Measurements from ENCODE around the gene RIT2.

- TF ChIP-seq CTCF (conservative IDR thresholded peaks at IDR 0.05; ENCODE audit: low read depth, low read length), result no peak
- no peak for TF ChIP-seq POLR2A (IDR thresholded peaks at IDR 0.05; ENCODE audit: low read depth, low read length)
- TF ChIP-seq SMC3 (IDR thresholded peaks at IDR 0.05; ENCODE audit: low read depth, low read length), result no peak
- TF ChIP-seq ELK1 (IDR thresholded peaks at IDR 0.05; ENCODE audit: borderline replicate concordance, low read depth, low read length), result no peak
- no peak for TF ChIP-seq CEBPB (IDR thresholded peaks at IDR 0.05; ENCODE audit: low read depth, low read length)
- no peak for TF ChIP-seq NFE2L2 (IDR thresholded peaks at IDR 0.05; ENCODE audit: low read depth, low read length)
- no peak for TF ChIP-seq RAD21 (IDR thresholded peaks at IDR 0.05; ENCODE audit: low read length)
- no peak for TF ChIP-seq MAZ (IDR thresholded peaks at IDR 0.05; ENCODE audit: borderline replicate concordance, low read depth, low read length)
- TF ChIP-seq CHD1 (IDR thresholded peaks at IDR 0.05; ENCODE audit: low read depth, low read length), result no peak
- TF ChIP-seq USF2 (IDR thresholded peaks at IDR 0.05; ENCODE audit: low read depth, low read length), result no peak
- no peak for TF ChIP-seq RFX5 (IDR thresholded peaks at IDR 0.05; ENCODE audit: low read depth, low read length)
- no peak for TF ChIP-seq RCOR1 (IDR thresholded peaks at IDR 0.05; ENCODE audit: insufficient replicate concordance, low read length)
- no peak for TF ChIP-seq BHLHE40 (IDR thresholded peaks at IDR 0.05; ENCODE audit: low read depth, low read length)
These were observed 396.3 kb downstream of the RIT2 start for GRCh38 chr18:42719221-42719620.
